ENCODE results near the gene HSD17B3.

DNA sequence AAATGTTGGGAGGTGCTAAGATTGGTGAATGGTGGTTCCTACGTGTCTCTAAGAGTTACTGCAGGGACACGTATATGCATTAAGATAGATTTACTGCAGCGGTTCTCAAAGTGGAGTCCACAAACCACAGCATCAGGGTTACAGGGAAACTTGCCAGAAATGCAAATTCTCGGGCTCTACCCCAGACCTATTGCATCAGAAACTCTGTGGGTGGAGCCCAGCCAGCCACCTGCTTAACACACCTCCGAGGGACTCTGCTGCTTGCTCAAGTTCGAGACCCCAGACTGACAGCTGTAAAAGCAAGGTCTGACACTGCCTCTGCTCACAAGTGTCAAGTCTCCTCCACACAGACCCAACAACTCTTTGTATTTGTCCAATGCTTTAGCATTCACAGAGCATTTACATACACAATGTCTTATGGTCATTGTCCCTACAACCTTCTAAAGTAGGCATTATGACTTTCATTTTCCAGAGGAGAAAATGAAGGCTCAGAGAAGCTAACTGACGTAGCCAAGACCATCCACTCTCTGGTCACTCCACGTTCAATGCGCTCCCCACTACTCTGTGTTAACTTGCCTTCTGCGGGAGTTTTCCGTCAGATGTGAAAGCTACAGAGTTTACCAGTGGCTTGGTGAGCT is 48.8 kb downstream of the HSD17B3 start:
- TF ChIP-seq, protein P1, sequence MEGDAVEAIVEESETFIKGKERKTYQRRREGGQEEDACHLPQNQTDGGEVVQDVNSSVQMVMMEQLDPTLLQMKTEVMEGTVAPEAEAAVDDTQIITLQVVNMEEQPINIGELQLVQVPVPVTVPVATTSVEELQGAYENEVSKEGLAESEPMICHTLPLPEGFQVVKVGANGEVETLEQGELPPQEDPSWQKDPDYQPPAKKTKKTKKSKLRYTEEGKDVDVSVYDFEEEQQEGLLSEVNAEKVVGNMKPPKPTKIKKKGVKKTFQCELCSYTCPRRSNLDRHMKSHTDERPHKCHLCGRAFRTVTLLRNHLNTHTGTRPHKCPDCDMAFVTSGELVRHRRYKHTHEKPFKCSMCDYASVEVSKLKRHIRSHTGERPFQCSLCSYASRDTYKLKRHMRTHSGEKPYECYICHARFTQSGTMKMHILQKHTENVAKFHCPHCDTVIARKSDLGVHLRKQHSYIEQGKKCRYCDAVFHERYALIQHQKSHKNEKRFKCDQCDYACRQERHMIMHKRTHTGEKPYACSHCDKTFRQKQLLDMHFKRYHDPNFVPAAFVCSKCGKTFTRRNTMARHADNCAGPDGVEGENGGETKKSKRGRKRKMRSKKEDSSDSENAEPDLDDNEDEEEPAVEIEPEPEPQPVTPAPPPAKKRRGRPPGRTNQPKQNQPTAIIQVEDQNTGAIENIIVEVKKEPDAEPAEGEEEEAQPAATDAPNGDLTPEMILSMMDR (IDR thresholded peaks at IDR 0.05; ENCODE audit: insufficient read depth, low read length, poor library complexity, severe bottlenecking), result no peak
- no peak for TF ChIP-seq EZH2phosphoT487 (conservative IDR thresholded peaks at IDR 0.05; ENCODE audit: low read length)

All from SU-DHL-6 (cell line).